Esophagus mucosa (tissue), 1 donor: ENCODE data around the gene ORMDL3. TPM values are rescaled to one million over a fixed set of nuclear protein-coding genes. Genes with fewer than 3 reads are reported as not detected.
"Not testable (repeated sequence)": the region's sequence is repeated elsewhere in the genome, so short reads cannot be mapped to it uniquely, and the experiment has no call there.

Experiments used
- ATAC-seq: fragments of 200-7000 bp; cut with Tn5 transposase; one replicate; pipeline ENCODE4 v1.9.1; 2020
- total RNA-seq: library from RNA; stranded (reverse); gene quantifications from one replicate; pipeline ENCODE4 v1.2.4, GENCODE V29; 2023
- donor health status: DM: yes; HTN: yes; CAD: no.

The ORMDL3 gene
- total RNA-seq, 1 donor from 2014 or later = 18.5 TPM

DNA sequence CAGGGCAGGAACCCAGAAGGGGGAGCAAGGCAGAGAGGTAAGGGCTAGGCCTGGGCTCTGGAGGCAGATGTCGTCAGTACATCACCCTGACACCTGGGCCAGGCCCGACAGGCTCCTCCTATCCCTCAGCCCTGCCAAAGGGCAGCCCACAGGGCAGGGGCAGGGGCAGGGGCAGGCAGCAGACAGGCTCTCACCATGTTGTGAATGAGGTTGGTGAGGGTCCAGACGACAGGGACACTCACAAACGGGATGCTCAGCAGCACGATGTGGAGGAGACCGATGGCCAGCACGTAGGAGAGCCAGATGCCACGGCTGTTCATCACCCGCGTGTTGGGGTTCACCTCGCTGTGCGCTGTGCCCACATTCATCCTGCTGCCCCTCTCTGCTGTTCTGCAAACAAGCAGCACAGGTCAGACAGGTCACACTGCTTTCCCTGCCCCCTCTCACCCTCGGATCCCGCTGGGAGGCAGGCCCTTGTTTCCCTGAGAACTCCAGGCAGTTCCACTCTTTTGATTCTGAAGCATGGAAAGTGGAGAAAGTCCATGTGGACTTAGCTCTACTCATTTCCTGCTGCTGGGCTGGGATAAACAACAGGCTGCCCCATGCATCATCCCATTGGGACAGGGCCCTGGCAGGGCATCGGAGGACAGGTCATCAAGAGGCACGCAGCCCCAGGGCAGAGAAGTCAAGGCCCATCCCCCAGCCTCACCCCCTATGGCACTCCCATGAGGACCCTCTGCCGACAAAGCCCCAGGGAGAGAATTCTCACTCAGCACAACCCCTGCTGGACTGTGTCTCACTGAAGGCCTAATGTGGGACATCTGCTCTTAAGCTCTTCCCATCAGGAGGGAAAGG lies 3.3 kb downstream of the ORMDL3 start:
- ATAC-seq = no peak

GRCh38 chr17:39923230-39923629 lies 4.2 kb downstream of the ORMDL3 start:
- no peak for ATAC-seq

GRCh38 chr17:39922006-39922405 lies 5.4 kb downstream of the ORMDL3 start:
- no peak for ATAC-seq

DNA sequence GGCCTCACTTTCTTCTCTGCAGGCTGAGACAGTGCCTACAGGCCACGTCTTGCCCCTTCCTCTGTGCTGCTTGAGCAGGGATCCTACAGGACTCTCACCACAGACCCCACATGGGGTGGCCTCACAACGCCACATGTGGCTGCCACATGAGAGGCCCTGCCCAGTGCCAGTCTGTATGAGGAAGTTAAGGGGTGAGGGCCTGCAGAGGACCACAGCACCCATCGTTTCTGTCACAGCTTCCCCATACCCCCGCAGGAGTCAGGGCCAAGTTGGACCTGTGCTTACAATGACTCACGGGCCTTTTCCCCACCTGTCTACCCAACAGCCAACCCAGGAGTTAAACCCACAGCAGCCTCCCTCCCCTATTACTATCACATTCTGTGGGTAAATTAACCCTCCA lies 6.1 kb downstream of the ORMDL3 start:
- no peak for ATAC-seq

DNA sequence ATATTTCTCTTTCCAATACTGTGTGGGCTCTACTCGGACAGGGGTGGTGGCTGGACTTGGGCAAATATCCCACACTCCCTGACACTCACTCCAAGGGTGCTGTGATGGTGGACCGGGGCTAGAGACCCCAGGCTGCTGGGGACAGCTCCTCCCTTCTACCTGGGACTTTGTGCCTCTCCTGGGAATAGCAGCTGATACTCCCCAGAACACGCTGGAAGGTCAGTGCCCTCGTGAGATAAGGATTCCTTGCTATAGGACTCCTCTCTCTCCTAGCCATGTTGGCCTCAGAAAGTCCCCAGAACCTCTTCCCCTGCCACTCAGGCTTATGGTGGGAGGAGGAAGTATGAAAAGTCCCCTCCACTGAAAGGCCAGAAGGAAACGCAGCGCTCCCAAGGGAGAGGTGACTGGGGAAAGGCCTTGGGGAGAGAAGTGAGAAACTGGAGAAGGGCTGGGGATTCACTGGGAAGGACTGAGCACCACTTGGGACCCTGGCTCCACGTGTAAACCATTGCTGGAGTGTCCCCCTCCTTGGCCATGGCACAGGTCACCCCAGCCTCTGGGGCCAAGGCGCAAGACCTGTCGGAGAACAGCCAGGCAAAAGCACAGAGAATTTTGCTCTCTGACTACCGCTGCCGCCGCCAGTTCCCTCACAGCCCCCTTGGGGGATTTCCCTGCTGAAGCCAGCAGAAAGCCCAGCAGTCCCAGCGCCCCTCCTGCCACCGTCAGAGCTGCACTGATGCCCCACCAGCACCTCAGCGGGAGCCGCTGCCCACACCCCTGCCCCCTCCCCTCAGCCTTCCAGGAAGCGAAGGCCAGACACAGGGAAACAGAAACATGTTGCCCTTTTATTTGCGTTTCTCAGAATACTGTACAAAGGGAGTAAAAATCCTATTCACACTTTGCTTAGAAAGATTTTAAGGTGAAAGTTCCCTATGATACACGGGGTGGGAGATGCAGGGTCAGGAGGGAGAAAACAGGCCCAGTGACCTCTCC lies 6.9 kb downstream of the ORMDL3 start:
- no peak for ATAC-seq

DNA sequence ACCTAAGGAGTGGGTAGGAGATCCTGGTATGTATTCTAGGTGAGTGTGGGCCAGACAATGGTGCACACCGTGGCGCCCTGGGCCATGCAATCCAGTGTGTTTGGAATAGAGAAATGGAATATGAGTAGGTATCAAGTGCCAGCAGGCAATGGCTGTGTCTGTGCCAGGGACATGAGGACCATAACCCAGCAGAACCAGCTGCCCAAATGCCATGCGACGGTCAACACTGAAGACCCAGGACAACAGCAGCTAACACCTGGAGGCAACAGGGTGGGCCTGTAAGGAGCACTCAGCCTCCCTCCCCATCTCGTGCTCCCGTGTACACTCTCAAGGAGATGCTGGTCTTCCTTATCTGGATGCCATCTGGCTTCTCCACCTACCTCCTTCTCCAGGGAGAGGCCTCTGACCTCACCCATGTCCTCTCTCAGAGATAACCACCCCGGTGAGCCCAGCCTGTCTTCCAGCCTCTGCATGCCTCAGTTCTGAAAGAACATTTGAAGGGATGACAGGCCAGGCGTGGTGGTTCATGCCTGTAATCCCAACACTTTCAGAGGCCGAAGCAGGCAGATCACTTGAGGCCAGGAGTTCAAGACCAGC lies 8.2 kb downstream of the ORMDL3 start:
- ATAC-seq = no peak

DNA sequence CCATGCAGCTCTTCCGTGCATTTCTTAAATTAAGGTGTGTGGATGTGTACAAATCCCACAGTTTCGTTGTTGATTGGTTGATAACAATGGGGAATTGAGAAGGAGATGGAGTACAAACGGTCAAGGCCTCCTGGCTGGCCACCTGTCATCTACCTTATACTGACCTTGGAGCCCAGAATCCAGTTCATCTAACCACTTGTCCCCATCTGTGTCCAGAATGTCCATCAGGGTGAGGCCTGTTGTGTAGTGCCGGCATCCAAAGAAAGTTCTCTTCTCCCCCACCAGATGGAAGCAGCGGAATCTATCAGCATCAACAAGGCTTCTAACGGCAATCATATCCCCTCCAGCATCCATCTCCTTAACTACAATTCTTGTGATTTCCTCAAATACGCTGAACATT lies 10.5 kb downstream of the ORMDL3 start:
- ATAC-seq = no peak

- ATAC-seq = no peak
Measured at GRCh38 chr17:39915559-39915958, 11.8 kb downstream of the ORMDL3 start.

- ATAC-seq = no peak
Measured at GRCh38 chr17:39913989-39914388, 13.4 kb downstream of the ORMDL3 start.

DNA sequence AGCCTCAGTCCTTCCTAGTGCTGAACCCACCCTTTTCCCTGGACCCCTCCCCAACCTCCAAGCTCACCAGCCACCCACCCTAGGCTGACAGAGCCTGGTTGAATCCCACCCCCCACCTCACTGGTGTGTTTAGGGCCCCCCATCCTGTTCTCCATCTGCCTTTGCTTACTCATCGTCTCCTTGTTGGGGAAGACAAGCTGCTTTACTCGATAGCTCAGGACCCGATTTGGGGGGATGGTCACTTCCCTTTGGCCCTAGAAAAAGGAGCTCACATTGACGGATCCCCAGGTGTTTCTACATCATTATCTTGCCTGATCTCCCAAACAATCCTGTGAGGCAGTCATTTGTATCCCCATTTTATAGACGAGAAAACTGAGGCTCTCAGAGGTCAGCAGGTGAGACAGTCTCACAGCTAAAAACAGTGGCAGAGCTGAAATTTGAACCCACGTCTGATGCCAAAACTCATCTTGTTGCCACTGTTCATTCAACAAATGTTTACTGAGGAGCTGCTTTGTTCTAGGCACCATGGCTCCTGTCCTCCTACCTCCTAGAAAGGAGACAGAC lies 18.5 kb downstream of the ORMDL3 start:
- no peak for ATAC-seq

DNA sequence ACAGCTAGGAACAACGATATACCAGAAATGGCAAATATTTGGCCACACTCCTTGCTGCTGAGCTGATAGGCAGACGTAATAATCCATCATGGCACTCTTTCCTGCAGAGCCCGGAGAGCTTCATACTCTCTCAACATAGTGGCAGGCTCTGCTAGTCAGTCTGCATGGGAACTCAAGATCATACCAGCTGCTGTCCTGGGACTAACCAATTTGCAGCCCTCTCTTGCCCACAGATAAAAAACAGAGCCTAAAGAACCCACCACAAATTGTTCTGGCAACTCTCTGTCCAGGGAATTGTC lies 22.5 kb downstream of the ORMDL3 start:
- no peak for ATAC-seq

DNA sequence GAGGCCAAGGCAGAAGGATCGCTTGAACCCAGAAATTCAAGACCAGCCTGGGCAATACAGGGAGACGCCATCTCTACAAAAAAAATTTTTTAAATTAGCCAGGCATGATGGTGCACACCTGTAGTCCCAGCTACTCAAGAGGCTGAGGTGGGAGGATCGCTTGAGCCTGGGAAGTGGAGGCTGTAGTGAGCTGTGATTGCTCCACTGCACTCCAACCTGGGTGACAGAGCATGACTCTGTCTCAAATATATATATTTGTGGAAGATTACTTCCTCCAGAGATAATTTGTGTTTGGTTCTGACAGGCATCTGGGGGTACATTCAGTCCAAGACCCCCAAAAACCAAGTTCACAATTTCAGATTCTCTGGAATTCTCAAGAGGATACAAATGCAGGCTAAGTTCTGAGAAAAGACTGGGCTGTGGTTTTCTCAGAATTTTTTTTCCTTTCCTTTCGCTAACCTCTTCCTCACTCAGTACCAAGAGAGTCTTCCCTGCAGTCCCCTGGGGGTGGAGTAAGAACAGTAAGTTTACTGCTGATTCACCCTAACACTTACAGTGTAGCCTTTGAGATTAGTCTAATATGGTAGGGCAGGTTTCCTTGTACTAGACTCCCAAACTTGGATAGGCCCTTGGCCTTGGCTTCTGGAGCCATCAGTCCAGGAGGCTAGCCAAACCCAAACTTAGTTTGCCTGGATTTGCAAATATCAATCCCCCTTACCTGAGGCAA lies 24.1 kb downstream of the ORMDL3 start:
- ATAC-seq = no peak

DNA sequence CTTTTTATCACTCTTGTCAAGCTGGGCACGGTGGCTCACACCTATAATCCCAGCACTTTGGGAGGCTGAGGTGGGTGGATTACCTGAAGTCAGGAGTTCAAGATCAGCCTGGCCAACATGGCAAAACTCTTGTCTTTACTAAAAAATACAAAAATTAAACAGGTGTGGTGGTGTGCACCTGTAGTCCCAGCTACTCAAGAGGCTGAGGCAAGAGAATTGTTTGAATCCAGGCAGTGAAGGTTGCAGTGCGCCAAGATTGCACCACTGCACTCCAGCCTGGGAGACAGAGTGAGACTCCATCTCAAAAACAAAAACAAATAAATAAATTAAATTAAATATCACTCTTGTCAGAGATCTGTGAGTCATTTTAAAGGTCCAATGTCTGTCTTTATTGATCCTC lies 25.4 kb downstream of the ORMDL3 start:
- not testable (repeated sequence) for ATAC-seq

- no peak for ATAC-seq
Measured at GRCh38 chr17:39899215-39899614, 28.2 kb downstream of the ORMDL3 start.

DNA sequence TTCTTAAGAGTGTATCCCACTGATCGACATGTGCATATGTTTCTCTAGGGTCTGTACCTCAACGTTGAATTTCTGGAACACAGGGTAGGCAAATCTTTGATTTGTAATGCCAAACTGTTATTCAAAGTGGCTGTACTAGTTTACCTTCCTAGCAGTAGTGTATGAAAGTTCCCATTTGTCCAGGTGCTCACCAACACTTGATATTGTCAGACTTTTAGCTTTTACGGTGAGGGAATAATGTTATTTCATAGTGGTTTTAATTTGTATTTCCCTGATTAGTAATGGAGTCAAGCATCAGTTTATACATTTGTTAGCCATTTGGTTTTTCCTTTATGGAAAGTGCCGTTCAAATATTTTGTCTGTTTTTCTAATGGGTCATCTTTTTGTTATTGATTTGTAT lies 29.3 kb downstream of the ORMDL3 start:
- no peak for ATAC-seq

- ATAC-seq = no peak
Measured at GRCh38 chr17:39894681-39895376, 32.6 kb downstream of the ORMDL3 start.

- ATAC-seq = no peak
Measured at GRCh38 chr17:39889200-39889599, 38.2 kb downstream of the ORMDL3 start.

GRCh38 chr17:39887078-39887477 lies 40.3 kb downstream of the ORMDL3 start:
- no peak for ATAC-seq

DNA sequence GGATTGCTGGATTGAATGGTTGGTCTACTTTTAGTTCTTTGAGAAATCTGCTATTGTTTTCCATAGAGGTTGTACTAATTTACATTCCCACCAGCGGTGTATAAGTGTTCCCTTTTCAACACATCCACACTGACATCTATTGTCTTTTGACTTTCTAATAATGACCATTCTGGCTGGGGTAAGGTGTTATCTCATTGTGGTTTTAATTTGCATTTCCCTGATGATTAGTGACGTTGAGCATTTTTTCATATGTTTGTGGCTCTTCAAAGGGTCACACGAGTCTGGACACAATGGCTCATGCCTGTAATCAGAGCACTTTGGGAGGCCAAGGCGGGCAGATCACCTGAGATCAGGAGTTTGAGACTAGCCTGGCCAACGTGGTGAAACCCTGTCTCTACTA lies 41.3 kb downstream of the ORMDL3 start:
- ATAC-seq = not testable (repeated sequence)

DNA sequence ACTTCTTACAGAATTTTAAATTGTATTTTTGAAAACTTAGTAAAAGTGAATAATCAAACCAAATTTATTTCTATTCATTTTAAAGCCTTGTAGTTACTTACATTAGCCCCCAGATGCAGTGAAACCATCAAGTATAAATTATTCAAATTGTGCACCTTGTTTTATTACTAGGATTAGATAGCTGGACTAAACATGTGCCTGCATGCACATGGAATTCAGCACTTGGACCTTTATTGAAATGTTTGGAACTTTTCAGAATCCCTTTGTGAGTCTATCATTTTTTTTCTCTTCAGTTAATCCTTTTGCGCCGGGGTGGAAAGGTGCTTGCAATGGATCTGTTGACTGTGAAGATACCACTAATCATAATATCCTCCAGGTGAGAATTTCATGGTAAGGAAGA lies 54.6 kb downstream of the ORMDL3 start:
- ATAC-seq = no peak

- ATAC-seq = no peak
Measured at GRCh38 chr17:39871801-39872200, 55.6 kb downstream of the ORMDL3 start.
